HG03520 (cell line): ENCODE data around the gene FBXL5.
"Not testable (repeated sequence)": the region's sequence is repeated elsewhere in the genome, so short reads cannot be mapped to it uniquely, and the experiment has no call there.

Experiments used
- ATAC-seq: cut with Tn5 transposase; IDR thresholded peaks from one replicate; pipeline ENCODE4 v1.9.1; 2021; ENCODE audit warnings: mild to moderate bottlenecking, moderate library complexity; ENCODE audit not compliant: unreplicated experiment

The FBXL5 gene

DNA sequence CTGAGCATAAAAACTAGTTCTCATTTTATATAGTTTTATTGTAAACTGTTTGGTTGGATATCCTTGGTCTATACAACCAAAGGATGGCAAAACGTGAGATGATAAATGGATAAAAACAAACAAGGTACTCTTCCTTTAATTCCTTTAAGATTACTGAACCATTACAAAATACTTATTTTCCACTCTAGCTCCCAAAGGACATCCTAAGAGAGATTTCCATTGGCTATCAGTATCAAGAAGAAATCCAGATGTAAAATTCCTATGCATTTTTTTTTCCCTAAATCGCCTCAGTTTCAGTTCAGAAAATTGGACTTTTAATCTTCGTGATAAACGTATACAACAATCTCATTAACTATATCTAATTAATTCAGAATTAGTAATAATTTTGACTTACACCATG, 2.3 kb downstream of the FBXL5 start:
- ATAC-seq: no peak

DNA sequence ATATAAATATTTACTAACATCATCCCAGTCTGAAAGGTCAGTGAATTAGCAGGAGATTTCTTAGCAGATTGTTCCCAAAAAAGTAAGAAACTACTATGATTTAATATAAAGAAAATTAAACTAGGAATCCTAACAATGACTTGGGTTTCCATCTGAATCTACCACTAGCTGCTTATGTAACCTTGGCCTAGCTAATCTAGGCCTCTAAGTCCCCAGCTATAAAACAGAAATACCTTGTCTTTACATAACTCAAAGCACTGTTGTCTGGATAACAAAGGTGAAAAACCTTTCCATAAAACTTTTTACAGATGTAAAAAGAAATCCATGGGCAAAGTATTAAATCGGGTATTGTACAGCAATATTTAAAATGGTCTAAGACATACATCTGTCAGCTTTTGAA, 3.0 kb downstream of the FBXL5 start:
- no peak for ATAC-seq

DNA sequence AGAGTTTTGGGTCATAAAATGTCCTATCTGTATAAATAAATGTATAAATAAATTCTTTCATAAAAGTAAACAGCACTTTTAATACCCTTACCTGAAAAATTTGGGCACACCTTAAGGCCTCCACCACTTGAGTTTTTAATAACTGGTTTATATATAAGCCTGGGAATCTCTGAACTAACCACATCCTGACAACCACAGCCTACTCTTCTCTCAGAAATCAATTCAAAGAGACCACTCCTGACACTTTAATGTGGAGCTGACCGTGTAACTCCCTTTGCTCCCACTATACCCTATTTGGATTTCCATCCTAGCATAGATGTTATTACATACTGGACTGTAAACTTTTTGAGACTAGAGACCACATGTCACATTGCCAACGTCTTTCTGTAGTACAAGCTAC, 3.5 kb downstream of the FBXL5 start:
- no peak for ATAC-seq

DNA sequence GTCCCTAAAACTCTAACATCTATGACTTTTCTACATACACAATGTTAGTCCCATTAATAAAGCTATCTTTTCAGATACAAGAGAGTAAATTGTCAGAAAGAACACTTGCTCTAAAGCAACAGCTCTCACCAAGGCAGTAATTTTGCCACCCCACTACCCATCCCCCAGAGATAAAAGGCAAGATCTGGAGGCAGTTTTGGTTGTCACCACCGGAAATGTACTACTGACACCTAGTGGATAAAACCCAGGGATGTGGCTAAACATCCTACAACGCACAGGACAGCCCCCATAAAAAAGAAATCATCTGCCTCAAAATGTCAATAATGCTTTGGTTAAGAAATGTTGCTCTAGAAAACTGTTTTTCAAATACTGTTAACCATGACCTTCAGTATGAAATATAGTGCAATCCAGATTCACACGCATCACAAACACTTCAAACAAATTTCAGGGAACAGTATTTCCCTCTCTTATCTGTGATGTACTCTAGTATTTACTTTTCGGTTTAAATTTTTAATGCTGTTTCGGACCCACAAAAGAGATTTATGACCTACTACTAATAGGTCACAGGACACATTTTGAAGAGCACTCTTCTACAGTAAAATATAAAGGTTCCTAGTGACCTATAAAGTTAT, 5.1 kb downstream of the FBXL5 start:
- peak; percentile 52 for ATAC-seq

DNA sequence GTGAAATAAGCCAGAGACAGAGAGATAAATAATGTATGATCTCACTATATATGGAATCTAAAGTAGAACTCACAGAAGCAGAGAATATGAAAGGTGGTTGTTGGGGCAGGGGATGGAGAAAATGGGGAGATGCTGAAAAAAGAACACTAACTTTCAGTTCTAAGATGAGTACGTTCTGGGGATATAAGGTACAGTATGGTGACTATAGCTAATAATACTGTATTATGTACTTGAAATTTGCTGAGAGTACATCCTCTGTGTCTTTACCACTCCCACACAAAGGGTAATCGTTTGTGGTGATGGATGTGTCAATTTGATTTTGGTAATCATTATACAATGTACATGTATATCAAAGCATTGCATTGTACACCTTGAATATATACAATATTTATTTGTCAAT, 6.6 kb downstream of the FBXL5 start:
- peak; percentile 47 for ATAC-seq

DNA sequence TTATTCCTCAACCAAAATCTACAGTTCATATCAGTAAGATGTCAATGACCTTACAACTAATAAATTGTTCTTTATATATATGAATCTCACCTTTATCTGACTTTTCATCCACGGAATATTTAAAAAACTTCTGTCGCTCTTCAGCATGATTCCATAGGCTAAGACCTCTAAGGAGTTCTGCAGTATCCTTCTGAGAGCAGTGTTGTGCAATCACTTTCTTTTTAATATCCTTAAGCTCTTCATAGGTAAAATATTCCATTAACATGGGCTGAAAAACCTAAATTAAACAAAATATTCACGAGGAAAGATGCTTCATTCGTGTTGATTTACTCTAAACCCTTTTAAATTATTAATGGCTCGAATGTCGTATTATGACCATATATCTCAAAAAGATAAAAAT, 16.7 kb downstream of the FBXL5 start:
- no peak for ATAC-seq

DNA sequence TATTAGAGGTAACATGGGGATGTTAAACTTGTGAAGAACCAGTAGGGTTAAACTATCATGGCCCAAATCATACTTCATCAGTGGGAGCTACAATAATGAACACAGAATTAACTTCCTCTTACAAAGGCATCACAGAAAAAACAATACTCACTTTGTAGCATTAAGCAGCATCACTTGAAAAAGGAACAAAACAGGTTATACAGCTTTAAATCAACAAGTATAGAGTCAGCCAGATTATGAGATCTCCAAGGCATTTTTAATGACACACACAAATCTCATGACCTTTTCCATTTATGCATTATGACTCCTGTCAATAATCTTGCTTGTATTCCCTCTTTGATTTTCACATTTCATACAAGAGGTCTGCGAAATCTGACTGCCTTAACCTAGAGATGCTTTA, 18.3 kb downstream of the FBXL5 start:
- ATAC-seq: no peak

DNA sequence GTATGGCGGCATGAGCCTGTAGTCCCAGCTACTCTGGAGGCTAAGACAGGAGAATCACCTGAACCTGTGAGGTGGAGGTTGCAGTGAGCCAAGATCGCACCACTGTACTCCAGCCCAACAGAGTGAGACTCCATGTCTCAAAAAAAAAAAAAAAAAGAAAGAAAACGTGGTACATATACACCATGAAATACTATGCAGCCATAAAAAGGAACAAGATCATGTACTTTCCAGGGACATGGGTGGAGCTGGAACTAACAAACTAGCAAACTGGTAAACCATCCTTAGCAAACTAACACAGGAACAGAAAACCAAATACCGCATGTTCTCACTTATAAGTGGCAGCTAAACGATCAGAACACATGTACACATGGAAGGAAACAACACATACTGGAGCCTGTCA, 37.8 kb downstream of the FBXL5 start:
- ATAC-seq: not testable (repeated sequence)

DNA sequence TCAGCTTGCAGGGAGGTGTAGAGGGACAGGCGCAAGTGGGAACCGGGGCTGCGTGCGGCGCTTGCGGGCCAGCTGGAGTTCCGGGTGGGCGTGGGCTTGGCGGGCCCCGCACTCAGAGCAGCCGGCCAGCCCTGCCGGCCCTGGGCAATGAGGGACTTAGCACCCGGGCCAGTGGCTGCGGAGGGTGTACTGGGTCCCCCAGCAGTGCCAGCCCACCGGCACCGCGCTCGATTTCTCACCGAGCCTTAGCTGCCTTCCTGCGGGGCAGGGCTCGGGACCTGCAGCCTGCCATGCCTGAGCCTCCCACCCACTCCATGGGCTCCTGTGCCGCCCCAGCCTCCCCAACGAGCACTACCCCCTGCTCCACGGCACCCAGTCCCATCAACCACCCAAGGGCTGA, 40.3 kb downstream of the FBXL5 start:
- not testable (repeated sequence) for ATAC-seq

DNA sequence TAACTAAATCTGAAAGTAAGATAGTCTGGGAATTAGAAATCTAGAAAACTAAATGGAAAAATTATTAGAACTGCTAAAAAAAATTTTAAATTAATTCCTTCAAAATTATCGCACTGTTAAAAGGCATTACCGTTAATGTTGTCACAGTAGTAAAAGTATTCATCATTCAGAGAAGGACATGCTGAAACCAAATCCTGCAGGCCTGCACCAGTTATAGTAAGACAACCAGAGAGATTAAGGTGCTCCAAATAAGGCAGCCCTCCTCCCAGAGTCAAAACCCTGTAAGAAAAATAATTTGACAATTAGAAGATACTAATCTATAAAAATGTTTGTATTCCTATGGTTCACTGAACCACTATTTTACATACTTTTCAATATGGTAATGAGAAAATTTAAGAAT, 43.0 kb downstream of the FBXL5 start:
- ATAC-seq: no peak

DNA sequence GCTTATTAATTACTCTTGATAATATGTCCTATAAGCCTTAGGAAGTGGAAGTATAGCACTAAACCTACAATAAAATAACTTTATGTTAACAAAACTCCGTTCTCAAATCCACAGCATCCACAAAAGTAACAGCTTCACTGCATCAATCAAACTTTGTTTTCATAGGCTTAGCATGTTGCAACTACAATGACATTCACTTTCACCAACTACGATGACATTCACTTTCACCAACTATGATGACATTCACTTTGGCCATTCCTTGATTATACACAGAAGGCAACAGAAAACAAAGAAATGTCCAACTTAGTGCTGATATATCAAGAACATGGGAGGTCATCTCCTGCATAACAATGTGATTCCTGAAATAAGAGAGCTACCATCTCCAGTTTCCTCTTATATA, 44.3 kb downstream of the FBXL5 start:
- no peak for ATAC-seq

DNA sequence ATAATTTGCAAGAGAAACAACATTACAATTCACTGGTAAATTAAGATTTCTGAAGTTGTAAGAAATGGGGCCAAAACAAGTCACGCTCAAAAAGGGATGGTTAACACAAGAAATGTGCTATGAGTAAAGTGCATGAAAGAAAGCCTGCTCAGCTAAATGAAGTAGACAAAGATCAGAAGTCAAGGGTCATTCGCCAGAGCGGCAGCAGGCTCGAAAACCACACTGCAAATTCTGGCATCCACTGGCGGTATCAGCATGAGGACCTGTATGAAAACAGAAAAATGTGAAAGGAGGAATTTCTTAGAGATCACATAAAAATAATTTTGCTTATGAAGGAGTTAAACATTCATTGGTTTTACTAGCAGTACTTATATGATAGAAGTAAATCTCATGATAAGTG, 49.6 kb downstream of the FBXL5 start:
- no peak for ATAC-seq

DNA sequence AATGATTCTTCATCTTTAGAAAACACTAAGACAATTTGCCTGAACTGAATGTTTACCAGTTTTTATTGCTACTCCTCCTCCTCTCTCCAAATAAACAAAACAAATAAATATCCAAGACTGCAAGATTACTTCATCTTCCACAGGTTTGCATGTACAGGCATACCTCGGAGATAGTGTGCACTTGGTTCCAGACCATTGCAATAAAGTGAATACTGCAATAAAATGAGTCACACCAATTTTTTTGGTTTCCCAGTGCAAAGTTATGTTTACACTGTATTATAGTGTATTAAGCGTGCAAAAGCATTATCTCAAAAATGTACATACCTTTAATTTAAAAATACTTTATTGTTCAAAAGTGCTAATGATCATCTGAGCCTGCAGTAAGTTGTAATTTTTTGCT, 53.3 kb downstream of the FBXL5 start:
- no peak for ATAC-seq

DNA sequence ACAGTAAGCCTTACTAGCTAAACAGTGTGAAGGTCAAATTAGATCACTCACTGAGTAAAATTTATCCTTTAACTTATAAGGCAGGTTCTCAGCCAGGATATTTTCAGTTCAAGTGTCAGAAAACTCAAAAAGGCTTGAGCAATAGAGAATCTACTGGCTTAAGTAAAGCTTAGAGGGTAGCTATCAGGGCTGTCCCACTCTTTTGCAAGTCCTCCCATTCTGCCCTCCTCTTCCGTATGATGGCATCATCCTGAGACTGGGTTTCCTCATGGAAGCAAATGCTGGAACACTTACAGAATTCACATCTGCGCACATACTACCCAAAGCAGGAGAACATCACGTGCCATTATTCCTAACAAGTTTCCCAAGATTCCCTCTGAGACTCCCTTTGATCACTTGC, 55.0 kb downstream of the FBXL5 start:
- no peak for ATAC-seq

DNA sequence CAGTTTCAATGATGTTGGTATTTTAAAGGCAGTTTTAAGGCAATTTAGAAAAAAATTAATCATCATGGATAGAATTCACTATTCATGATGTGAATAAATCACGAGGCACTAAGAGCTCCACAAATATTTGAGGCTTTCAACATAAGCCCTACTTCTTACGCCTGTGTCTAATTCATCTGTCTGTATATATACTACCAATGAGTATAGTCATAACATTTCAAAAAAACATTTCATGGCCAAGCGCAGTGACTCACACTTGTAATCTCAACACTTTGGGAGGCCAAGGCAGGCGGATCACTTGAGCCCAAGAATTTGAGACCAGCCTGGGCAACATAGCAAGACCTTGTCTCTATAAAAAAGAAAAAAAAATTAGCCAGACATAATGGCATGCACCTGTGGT, 56.5 kb downstream of the FBXL5 start:
- ATAC-seq: no peak

DNA sequence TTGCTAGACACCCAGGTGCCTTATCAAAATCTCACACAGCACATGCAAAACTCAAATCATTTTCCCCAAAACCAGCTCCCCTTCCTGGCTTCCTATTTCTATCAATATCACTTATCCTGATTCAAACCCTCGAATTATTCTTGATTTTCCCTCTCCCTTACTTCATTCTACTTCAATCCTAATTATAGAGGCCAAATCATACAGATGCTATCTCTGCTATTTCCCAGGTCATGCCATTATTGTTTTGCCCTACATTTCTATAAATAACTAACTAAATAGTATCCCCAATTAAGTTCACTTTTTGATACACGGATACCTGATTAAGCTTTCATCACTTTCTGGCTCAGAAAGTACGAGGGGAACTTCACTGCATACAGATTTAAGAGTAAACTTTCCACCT, 62.4 kb downstream of the FBXL5 start:
- no peak for ATAC-seq

DNA sequence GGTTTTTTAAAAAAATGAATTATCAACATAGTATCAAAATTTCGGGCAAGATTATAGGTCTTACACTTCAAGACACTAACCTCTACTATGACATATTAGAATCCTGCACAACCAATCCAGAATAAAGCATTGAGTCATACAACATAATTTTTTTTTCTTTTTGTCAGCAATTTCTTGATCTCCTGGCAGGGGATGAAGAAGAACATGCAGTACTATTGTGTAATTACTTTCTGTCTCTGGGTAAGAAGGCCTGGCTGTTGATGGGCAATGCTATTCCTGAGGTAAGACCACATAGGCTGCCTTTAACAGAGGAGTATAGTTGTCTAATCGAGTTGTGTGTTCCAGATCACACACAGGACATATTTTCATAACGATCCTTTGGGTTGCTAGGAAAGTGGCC, 67.5 kb downstream of the FBXL5 start:
- ATAC-seq: no peak

DNA sequence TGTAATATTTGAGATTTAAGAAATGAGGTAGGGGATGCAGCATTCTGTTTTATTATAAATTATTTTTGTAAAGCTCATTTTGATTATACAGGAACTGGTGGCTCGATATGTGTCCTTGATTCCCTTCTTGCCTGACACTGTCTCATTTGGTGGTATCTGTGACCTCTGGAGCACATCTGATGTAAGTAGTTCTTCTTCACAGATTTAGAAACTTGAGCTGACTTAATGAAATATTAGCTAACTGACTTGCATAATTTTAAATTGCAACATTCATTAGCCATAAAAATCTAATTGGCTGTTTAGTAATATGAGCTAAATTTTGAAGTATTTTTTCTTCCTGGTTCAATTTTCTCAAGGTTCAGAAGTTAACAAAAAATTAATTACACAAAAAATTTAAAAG, 69.1 kb downstream of the FBXL5 start:
- ATAC-seq: no peak

DNA sequence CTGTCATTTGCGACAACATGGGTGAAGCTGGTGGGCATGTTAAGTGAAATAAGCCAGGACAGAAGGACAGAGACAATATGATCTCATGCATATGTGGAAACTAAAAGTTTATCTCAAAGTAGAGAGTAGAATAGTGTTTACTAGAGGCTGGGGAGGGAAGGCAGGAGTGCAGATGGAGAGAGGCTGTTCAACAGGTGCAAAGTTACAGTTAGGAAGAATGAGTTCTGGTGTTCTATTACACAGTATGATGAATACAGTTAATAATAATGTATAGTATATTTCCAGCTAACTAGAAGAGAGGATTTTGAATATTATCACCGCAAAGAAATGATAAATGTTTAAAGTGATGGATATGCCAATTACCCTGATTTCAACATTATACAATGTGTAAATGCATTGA, 69.8 kb downstream of the FBXL5 start:
- no peak for ATAC-seq

DNA sequence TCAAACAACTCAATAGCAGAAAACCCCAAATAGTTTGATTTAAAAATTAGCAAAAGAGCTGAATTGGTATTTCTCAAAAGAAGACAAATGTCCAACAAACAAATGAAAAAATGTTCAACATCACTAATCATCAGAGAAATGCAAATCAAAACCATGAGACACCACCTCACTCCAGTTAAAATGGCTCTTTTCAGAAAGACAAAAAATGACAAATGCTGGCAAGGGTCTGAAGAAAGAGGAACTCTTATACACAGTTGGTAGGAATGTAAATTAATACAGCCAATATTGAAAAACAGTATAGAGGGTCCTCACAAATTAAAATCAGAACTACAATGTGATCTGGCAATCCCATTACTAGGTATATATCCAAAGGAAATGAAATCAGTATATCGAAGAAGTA, 70.4 kb downstream of the FBXL5 start:
- no peak for ATAC-seq

DNA sequence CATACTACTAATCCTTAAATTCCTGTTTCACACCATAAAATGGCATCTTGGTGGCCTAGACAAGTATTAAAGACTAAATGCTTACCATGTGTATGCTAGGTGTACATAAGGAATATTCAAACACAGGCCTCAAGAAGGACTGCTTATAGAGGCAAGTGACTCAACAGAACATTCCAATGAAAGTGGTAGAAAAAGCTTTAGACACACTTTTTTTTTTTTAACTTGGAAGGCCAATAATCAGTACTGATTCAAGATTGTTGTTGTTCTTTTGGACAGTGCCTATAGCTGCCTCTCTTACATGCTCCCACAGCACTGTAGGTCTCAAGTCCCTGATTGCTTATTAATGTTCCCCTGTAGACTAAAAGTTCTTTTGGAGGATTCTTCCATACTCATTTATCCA, 77.6 kb downstream of the FBXL5 start:
- ATAC-seq: no peak

DNA sequence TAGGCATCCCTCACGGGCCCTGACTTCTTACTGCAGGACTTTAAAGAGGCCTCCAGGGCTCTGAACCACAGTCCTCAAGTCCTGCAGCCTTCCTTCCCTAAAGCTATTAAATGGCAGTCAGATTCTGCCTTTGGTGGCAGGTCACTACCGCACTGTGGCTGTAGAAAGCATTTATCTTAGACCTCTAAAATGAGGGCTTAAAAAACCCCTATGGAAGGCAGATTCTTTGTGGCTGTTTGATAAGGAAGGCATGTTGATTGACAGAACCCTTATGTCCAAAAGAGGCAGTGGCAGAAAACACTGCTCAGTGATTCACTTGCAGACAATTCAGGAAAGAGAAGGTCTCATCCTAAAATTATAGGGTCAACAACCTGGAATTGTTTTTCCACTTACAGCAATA, 79.2 kb downstream of the FBXL5 start:
- ATAC-seq: no peak

DNA sequence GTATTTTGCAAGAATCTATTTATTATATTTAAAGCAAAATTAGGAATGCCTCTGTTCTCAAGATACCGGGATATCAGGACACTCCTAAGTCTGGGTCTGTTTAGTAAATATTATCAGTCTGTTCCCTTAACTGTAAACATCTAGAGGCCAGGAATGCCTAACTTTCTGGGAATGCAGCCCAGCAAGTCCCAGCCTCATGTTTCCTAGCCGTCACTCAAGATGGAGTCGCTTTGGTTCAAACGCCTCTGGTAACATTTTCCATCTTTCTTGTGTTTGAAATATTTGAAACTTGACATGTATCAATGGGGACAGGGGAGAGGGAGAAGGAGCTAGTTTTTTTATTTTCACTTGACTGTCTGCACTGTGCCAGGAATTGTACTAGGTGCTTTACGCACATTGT, 85.4 kb downstream of the FBXL5 start:
- no peak for ATAC-seq

DNA sequence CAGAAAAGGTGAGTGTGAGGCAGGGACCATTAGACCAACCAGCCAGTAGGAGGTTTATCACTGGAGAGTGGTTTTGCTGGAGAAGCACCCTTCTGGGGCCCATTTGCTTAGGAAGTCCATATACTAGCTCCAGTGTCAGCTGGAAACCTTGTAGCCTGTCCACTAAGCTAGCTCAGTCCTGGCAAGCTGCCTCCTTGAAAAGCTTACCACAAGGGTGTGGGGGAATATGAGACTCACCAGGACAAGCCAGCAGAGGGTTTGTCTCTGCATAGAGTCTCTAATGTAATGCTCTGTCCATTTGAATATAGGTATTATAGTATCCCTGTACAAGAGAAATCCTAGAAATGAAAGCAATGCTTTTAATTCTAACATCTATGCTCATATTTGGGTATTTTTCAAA, 86.3 kb downstream of the FBXL5 start:
- ATAC-seq: no peak
